K562 (cell line): Measurements from ENCODE around the gene SLC16A5. TPM values are rescaled to one million over a fixed set of nuclear protein-coding genes. Genes with fewer than 3 reads are reported as not detected.

Experiments used
- ARNT ChIP-seq, 2 experiments: fragments of 450-650 bp; IDR thresholded peaks; 2 replicates each; pipeline ENCODE4 v1.6.1; 2016; ENCODE audit warnings: mild to moderate bottlenecking in 1 of 2
- KAT8 ChIP-seq: fragments of 450-650 bp; IDR thresholded peaks from 2 replicates; pipeline ENCODE4 v1.6.1; 2016; ENCODE audit warnings: low read depth, mild to moderate bottlenecking
- NFXL1 ChIP-seq: fragments of 450-650 bp; formaldehyde crosslinking; IDR thresholded peaks from 2 replicates; pipeline ENCODE4 v1.4.0; 2021; ENCODE audit warnings: mild to moderate bottlenecking
- PCBP2 ChIP-seq: fragments of 200-400 bp; formaldehyde crosslinking; IDR thresholded peaks from 2 replicates; pipeline ENCODE4 v1.6.1; 2018; ENCODE audit warnings: low read length, low read depth, mild to moderate bottlenecking, moderate library complexity; ENCODE audit not compliant: poor library complexity, severe bottlenecking
- SAFB2 ChIP-seq: fragments of 200-400 bp; formaldehyde crosslinking; IDR thresholded peaks from 2 replicates; pipeline ENCODE4 v1.6.1; 2018; ENCODE audit warnings: borderline replicate concordance, low read length, low read depth, moderate library complexity; ENCODE audit not compliant: severe bottlenecking
- STAT5B ChIP-seq: fragments of 250-450 bp; sonication (Bioruptor Pico); IDR thresholded peaks from 2 replicates; pipeline ENCODE4 v1.8.0; 2021; ENCODE audit warnings: mild to moderate bottlenecking, inconsistent platforms
- TAF7 ChIP-seq: fragments of 450-650 bp; IDR thresholded peaks from 2 replicates; pipeline ENCODE4 v1.6.1; 2016; ENCODE audit warnings: missing genetic modification characterization, missing compliant biosample characterization
- ZNF347 ChIP-seq: fragments of 450-650 bp; formaldehyde crosslinking; IDR thresholded peaks from 2 replicates; pipeline ENCODE4 v1.4.0; 2020; ENCODE audit warnings: low read depth, mild to moderate bottlenecking, moderate library complexity
- ZNF766 ChIP-seq: fragments of 200-800 bp; sonication (Bioruptor generic); conservative IDR thresholded peaks from 2 replicates; pipeline ENCODE4 v1.6.1; 2016; ENCODE audit warnings: missing genetic modification characterization, missing compliant biosample characterization
- ZNF830 ChIP-seq: fragments of 250-450 bp; sonication (Bioruptor Pico); IDR thresholded peaks from 2 replicates; pipeline ENCODE4 v1.5.0; 2021; ENCODE audit warnings: mild to moderate bottlenecking
- polyA plus RNA-seq, 8 experiments: library from polyadenylated mRNA; depleted of rRNA in 4 of 8; stranded (reverse) in 5 of 8; unstranded in 3 of 8; fragments of >200 nt; fragmentation: Nextera tagmentation in 2 of 8; fragmentation: Illumina TruSeq in 1 of 8; extraction: Ambion mirVana in 2 of 8; extraction: Trizol in 1 of 8; gene quantifications; 2 replicates each; pipeline versions ENCODE4 v1.2.1 to v1.2.3, GENCODE V29; 2011 to 2014; ENCODE audit warnings: inconsistent platforms in 1 of 8, missing spikeins in 1 of 8
- total RNA-seq, 7 experiments: library from RNA; depleted of rRNA in 6 of 7; stranded (reverse); fragments of >200 nt in 6 of 7; fragmentation: Illumina TruSeq in 2 of 7; extraction: Trizol in 2 of 7; gene quantifications; 2 replicates each; pipeline versions ENCODE4 v1.2.1 to v1.2.3, GENCODE V29; 2011 to 2021; ENCODE audit warnings: low replicate concordance in 1 of 7
- TF ChIP-seq, protein P1 (sequence below): fragments of 450-650 bp; IDR thresholded peaks from 2 replicates; pipeline ENCODE4 v1.7.0; 2016; ENCODE audit warnings: borderline replicate concordance
- TF ChIP-seq, protein P2 (sequence below): IDR thresholded peaks from 2 replicates; pipeline ENCODE4 v1.6.1; 2016; ENCODE audit warnings: missing genetic modification characterization, missing compliant biosample characterization
- TF ChIP-seq, protein P3 (sequence below): fragments of 450-650 bp; IDR thresholded peaks from 2 replicates; pipeline ENCODE4 v1.7.1; 2018; ENCODE audit warnings: mild to moderate bottlenecking, low read depth; ENCODE audit not compliant: partially characterized antibody
- TF ChIP-seq, protein P4 (sequence below), 2 experiments: fragments of 450-650 bp in 1 of 2; IDR thresholded peaks; 2 replicates each; pipeline ENCODE4 v1.6.1; 2011 to 2017; ENCODE audit warnings: low read depth in 2 of 2, antibody characterized with exemption in 1 of 2, borderline replicate concordance in 1 of 2, low read length in 1 of 2, mild to moderate bottlenecking in 1 of 2, mixed read lengths in 1 of 2; ENCODE audit not compliant: control insufficient read depth in 1 of 2
- TF ChIP-seq, protein P5 (sequence below), 2 experiments: fragments of 450-650 bp in 1 of 2; sonication (generic) in 1 of 2; formaldehyde crosslinking; conservative IDR thresholded peaks; 2 replicates each; pipeline versions ENCODE4 v1.4.0 to v1.8.1; 2020 to 2022; ENCODE audit warnings: mild to moderate bottlenecking in 1 of 2, missing genetic modification reagents in 1 of 2

The SLC16A5 gene
- total and polyA plus RNA-seq, 9 of the 15 experiments (the other 6 are each of a cell fraction or from before 2014, with no cell fraction given), result 0.06 to 2.6 (median 0.91) TPM

DNA sequence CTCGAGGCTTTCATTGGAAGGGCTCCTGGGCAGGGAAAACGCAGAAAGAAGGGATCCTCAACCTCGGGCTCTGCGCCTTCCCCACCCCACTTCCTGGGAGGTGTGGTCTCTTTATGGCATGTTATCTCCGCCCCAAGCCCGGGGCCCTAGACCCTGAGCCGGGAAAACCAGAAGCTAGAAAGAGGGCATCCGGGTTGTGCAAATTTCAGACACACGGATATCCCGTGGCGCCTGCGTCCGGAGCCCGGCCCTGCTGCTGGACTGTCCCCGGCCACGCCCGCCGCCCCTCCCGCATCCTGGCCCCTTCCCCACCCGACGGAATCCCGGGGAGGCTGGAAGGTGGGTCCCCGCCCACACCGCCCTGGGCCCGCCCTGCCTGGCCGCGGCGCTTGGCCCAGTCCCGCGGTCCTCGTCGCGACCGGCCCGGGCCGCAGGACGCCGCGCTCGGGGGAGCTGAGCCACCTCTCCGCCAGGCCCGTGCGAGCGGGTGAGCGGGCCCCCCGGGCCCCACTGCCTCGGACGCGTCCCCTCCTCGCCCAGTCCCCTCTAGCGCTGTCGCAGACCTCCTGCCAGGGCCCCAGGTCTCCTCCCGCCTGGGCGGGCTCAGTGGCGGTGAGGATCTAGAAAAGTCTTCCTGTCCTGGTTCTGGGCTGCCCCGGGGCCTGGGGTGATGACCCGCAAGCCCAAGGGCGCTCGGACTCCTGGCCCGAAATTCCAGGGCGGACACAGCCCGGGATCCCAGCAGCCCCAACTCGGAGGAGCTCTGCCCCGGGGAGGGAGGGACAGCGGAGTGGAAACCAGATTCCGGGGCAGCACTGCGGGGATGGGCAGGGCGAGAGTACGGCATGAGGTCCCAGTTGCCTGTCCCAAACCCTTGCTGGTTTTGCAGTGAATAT lies at the start of gene SLC16A5 (continued):
- TF ChIP-seq, protein P1, sequence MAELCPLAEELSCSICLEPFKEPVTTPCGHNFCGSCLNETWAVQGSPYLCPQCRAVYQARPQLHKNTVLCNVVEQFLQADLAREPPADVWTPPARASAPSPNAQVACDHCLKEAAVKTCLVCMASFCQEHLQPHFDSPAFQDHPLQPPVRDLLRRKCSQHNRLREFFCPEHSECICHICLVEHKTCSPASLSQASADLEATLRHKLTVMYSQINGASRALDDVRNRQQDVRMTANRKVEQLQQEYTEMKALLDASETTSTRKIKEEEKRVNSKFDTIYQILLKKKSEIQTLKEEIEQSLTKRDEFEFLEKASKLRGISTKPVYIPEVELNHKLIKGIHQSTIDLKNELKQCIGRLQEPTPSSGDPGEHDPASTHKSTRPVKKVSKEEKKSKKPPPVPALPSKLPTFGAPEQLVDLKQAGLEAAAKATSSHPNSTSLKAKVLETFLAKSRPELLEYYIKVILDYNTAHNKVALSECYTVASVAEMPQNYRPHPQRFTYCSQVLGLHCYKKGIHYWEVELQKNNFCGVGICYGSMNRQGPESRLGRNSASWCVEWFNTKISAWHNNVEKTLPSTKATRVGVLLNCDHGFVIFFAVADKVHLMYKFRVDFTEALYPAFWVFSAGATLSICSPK, result no peak
- TF ChIP-seq, protein P2, sequence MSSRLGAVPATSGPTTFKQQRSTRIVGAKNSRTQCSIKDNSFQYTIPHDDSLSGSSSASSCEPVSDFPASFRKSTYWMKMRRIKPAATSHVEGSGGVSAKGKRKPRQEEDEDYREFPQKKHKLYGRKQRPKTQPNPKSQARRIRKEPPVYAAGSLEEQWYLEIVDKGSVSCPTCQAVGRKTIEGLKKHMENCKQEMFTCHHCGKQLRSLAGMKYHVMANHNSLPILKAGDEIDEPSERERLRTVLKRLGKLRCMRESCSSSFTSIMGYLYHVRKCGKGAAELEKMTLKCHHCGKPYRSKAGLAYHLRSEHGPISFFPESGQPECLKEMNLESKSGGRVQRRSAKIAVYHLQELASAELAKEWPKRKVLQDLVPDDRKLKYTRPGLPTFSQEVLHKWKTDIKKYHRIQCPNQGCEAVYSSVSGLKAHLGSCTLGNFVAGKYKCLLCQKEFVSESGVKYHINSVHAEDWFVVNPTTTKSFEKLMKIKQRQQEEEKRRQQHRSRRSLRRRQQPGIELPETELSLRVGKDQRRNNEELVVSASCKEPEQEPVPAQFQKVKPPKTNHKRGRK (tag), result no peak
- no peak for TF ChIP-seq ZNF347
- TF ChIP-seq TAF7 (tag), result no peak
- no peak for TF ChIP-seq ARNT (IDR thresholded peaks at IDR 0.05)
- TF ChIP-seq, protein P3, sequence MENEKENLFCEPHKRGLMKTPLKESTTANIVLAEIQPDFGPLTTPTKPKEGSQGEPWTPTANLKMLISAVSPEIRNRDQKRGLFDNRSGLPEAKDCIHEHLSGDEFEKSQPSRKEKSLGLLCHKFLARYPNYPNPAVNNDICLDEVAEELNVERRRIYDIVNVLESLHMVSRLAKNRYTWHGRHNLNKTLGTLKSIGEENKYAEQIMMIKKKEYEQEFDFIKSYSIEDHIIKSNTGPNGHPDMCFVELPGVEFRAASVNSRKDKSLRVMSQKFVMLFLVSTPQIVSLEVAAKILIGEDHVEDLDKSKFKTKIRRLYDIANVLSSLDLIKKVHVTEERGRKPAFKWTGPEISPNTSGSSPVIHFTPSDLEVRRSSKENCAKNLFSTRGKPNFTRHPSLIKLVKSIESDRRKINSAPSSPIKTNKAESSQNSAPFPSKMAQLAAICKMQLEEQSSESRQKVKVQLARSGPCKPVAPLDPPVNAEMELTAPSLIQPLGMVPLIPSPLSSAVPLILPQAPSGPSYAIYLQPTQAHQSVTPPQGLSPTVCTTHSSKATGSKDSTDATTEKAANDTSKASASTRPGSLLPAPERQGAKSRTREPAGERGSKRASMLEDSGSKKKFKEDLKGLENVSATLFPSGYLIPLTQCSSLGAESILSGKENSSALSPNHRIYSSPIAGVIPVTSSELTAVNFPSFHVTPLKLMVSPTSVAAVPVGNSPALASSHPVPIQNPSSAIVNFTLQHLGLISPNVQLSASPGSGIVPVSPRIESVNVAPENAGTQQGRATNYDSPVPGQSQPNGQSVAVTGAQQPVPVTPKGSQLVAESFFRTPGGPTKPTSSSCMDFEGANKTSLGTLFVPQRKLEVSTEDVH, result no peak
- TF ChIP-seq, protein P4, sequence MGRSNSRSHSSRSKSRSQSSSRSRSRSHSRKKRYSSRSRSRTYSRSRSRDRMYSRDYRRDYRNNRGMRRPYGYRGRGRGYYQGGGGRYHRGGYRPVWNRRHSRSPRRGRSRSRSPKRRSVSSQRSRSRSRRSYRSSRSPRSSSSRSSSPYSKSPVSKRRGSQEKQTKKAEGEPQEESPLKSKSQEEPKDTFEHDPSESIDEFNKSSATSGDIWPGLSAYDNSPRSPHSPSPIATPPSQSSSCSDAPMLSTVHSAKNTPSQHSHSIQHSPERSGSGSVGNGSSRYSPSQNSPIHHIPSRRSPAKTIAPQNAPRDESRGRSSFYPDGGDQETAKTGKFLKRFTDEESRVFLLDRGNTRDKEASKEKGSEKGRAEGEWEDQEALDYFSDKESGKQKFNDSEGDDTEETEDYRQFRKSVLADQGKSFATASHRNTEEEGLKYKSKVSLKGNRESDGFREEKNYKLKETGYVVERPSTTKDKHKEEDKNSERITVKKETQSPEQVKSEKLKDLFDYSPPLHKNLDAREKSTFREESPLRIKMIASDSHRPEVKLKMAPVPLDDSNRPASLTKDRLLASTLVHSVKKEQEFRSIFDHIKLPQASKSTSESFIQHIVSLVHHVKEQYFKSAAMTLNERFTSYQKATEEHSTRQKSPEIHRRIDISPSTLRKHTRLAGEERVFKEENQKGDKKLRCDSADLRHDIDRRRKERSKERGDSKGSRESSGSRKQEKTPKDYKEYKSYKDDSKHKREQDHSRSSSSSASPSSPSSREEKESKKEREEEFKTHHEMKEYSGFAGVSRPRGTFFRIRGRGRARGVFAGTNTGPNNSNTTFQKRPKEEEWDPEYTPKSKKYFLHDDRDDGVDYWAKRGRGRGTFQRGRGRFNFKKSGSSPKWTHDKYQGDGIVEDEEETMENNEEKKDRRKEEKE (IDR thresholded peaks at IDR 0.05; ENCODE audit: borderline replicate concordance in 1 of 2, control insufficient read depth in 1 of 2, low read depth in 2 of 2, low read length in 1 of 2), result no peak
- TF ChIP-seq, protein P5, sequence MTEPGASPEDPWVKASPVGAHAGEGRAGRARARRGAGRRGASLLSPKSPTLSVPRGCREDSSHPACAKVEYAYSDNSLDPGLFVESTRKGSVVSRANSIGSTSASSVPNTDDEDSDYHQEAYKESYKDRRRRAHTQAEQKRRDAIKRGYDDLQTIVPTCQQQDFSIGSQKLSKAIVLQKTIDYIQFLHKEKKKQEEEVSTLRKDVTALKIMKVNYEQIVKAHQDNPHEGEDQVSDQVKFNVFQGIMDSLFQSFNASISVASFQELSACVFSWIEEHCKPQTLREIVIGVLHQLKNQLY (CRISPR knock-in tag; conservative IDR thresholded peaks at IDR 0.05), result no peak
- no peak for TF ChIP-seq STAT5B (CRISPR knock-in tag)
- TF ChIP-seq PCBP2, result no peak
- no peak for TF ChIP-seq SAFB2
- TF ChIP-seq NFXL1 (CRISPR knock-in tag), result no peak
- TF ChIP-seq ZNF766 (CRISPR knock-in tag), result no peak
- TF ChIP-seq KAT8, result no peak
- TF ChIP-seq ZNF830 (CRISPR knock-in tag), result no peak
